Measurements from ENCODE around the gene CD300LG.

The CD300LG gene

DNA sequence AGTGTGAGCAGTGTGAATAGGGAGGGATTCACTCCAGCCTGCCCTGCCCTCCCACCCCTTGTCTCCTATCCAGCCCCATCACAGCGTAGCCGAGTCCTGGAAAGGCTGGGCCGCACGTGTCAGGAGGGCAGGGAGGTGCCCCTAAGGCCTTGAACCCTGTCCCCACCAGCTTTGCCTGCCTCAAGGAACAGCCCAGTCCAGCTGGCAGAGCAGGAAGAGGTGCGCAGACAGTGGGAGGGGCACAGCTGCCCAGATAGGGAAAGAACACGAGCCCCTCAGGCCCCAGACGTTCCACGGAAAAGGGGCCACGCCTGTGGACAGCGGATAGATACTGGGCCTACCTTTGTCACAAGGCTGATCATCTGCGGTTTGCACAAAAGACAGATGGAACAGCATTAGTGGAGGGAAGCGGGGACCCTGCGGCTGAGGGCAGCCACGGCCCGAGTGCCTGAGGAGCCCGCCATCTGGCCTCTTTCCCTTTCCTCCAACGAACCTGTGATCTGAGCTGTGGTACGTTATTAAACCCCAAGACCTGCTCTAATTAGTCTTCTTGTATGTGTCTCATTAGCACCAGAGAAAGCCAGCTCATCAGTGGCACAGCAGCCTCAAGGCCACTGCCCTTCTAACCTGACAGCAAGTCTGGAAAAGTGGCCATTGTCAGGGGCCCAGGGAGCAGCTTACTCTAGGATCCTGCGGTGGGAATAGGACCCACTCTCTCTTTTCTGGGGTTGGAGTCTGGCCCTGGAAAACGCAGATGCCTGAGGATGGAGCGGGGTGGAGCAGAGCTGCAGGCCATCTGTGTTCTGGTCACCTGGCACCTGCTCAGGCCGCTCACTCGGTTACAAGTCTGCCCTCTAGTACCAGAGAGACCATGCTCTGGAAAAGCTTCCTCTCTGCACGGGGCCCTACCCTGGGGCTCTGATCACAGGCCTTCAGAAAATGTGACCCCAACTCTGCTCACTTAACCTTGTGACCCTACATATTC lies 30.3 kb upstream of the CD300LG start:
- H3K27me3 Mint-ChIP-seq: no peaks in the 10 kb centered on the region
- H3K27ac Mint-ChIP-seq: no peak overlapping the region
- no peaks in the 10 kb centered on the region for H3K4me1 Mint-ChIP-seq (ENCODE audit: low read depth)
- H3K9me3 Mint-ChIP-seq: no peaks in the 10 kb centered on the region
- no peak overlapping the region for H3K4me3 Mint-ChIP-seq
- H3K36me3 Mint-ChIP-seq (ENCODE audit: low read depth): no peaks in the 10 kb centered on the region

DNA sequence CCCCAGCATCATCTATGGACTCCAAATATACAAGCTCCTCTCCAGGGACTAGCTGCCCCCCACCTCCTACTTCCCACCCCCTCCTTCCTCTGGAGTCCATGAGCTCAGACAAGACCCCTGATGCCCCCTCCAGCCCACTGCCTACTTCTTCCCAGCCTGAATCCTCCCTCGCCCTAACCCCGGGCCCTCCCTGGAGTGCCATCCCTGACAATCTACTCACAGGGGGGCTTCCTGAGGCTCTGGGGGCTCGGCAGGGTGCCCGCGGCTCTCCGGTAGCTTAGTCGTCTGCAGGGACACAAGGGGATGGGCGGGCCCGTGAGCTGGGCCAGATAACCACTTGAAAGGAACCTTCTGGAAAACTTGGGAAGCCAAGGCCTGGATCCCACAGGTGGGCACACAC lies 29.1 kb upstream of the CD300LG start:
- Mint-ChIP-seq H3K36me3 (ENCODE audit: low read depth) (no peaks in the 10 kb centered on the region), H3K9me3 (no peaks in the 10 kb centered on the region), H3K4me1 (ENCODE audit: low read depth) (no peaks in the 10 kb centered on the region), H3K27me3 (no peaks in the 10 kb centered on the region), H3K27ac (no peak overlapping the region), H3K4me3 (no peak overlapping the region)

DNA sequence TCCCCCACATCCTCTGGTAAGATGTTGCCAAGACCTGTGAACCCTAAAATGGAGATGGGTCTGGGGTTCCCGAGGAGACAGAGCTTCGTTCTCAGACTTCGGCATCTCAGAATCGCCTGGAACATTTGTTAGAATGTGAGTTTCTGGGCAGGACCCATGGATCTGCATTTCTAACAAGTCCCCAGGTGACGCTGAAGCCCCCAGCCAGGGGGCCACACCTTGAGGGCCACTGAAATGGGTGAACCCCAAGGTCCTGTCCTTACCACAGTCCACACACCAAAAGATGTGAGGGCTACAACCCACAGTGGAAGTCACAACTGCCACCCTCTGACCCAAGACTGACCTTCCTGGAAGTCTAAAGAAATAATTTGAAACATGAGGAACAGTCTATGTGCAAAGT lies 28.0 kb upstream of the CD300LG start:
- H3K27me3 Mint-ChIP-seq: no peaks in the 10 kb centered on the region
- H3K27ac Mint-ChIP-seq: no peak overlapping the region
- H3K4me1 Mint-ChIP-seq (ENCODE audit: low read depth): no peaks in the 10 kb centered on the region
- no peak overlapping the region for H3K4me3 Mint-ChIP-seq
- no peaks in the 10 kb centered on the region for H3K36me3 Mint-ChIP-seq (ENCODE audit: low read depth)
- H3K9me3 Mint-ChIP-seq: no peaks in the 10 kb centered on the region

GRCh38 chr17:43820759-43821158 lies 26.2 kb upstream of the CD300LG start:
- no peak overlapping the region for H3K27ac Mint-ChIP-seq
- H3K4me1 Mint-ChIP-seq (ENCODE audit: low read depth): no peaks in the 10 kb centered on the region
- H3K36me3 Mint-ChIP-seq (ENCODE audit: low read depth): no peaks in the 10 kb centered on the region
- H3K4me3 Mint-ChIP-seq: no peak overlapping the region
- no peaks in the 10 kb centered on the region for H3K9me3 Mint-ChIP-seq
- no peaks in the 10 kb centered on the region for H3K27me3 Mint-ChIP-seq

DNA sequence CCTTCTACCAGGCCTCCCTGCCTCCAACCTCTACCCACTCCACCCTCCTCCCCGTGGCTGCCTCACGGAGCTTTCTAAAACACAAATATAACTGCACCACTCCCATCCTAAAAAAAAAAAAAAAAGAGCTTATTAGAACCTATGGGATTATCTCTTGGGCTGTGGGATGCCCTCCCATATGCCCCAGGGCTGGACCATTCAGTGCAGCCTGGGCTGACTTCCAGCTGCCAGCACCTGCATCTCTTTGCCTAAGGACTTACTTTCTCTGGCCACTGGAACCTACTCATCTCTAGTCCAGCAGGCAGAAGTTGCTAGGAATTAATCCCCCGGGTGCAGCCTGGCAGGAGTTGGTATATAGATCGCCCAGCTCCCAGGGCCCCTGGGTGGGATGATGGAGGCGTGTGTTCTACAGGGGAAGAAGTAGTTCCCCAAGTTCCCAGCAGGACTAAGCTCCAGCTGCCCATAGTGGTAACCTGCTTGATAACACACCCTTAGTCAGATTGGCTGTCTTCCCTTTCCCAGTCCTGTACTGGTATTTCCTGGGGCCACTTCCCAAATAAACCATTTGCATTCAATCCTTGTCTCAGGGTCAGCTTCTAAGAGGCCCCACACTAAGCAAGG lies 24.3 kb upstream of the CD300LG start:
- no peaks in the 10 kb centered on the region for H3K4me1 Mint-ChIP-seq (ENCODE audit: low read depth)
- H3K27me3 Mint-ChIP-seq: no peaks in the 10 kb centered on the region
- no peaks in the 10 kb centered on the region for H3K9me3 Mint-ChIP-seq
- no peaks in the 10 kb centered on the region for H3K36me3 Mint-ChIP-seq (ENCODE audit: low read depth)
- H3K4me3 Mint-ChIP-seq: no peak overlapping the region
- no peak overlapping the region for H3K27ac Mint-ChIP-seq

DNA sequence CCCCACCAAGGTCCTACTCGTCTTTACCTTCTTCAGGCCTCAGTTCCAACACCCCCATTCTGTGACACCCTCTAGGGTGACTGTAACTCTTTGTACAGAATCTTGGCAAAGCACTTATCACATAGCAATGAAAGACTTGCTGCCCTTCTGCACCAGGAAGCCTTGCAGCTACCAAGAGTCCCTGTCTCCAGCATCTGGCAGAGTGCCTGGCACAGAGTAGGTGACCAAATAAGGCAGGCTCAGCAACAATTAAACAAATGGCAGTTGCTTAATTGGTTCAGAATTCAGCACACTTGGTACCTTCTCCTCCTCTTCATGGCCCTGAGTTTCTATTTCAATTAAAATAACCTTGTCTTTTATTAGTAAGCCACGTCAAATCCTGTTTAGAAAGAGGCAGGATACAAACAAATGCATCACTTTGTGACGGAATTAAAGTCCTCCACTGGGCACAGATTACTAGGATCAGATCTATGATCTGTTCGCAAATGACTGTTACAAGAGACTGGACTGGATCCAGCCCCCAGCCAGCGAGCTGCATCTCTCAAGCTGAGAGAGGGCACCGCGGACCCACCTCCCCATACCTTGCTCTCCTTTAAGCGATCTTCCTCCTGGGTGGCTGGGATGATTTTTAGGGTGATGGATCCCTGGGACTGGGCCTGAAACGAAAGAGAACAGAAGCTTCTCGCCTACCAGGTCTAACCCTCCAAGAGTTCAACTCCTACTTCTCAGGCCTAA lies 23.5 kb upstream of the CD300LG start:
- H3K9me3 Mint-ChIP-seq: no peaks in the 10 kb centered on the region
- H3K27ac Mint-ChIP-seq: no peak overlapping the region
- H3K4me1 Mint-ChIP-seq (ENCODE audit: low read depth): no peaks in the 10 kb centered on the region
- peaks cover under 1% of the 10 kb centered on the region for H3K27me3 Mint-ChIP-seq
- no peak overlapping the region for H3K4me3 Mint-ChIP-seq
- H3K36me3 Mint-ChIP-seq (ENCODE audit: low read depth): no peaks in the 10 kb centered on the region

DNA sequence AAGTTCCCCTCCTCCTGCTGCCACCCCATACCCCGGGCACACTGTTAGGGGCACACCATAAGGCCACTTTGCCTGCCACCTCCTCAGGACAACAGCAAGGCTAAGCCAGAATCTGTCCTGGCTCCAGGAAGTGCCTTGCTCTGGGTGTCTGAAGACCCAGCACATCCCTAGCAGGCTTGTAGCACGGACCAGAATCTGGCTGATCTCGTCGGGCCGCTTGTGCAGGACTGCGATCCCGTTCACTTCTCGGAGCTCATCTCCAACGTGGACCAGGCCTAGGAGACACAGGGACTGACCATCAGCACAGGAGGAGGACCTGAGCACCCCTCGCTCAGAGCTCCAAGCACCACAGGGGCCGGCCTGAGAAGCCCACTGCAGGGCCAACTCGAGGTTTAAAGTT lies 21.4 kb upstream of the CD300LG start:
- H3K4me3 Mint-ChIP-seq: no peak overlapping the region
- no peaks in the 10 kb centered on the region for H3K9me3 Mint-ChIP-seq
- no peaks in the 10 kb centered on the region for H3K36me3 Mint-ChIP-seq (ENCODE audit: low read depth)
- H3K27me3 Mint-ChIP-seq: peaks cover 8% of the 10 kb centered on the region
- peaks cover 1% of the 10 kb centered on the region for H3K4me1 Mint-ChIP-seq (ENCODE audit: low read depth)
- H3K27ac Mint-ChIP-seq: no peak overlapping the region

DNA sequence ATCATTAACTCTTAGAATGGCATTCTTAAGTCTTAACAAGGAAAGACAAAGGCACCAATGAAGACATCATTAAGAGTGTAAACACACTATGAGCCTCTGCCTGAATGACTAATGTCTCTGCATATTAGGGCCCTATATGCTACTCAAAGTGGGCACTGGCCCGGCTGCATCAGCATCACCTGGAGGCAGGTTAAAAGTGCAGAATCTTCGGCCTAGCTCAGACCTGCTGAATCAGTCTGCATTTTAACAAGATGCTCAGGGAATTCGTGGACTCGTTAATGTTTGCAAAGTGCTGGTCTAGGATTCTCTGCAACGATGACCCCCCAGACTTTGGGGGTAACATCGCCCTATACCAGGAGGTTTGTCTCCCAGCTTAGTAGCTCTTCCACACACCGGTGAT lies 20.8 kb upstream of the CD300LG start:
- H3K4me1 Mint-ChIP-seq (ENCODE audit: low read depth): peaks cover 6% of the 10 kb centered on the region
- H3K4me3 Mint-ChIP-seq: no peak overlapping the region
- H3K27me3 Mint-ChIP-seq: peaks cover 14% of the 10 kb centered on the region
- no peaks in the 10 kb centered on the region for H3K9me3 Mint-ChIP-seq
- H3K27ac Mint-ChIP-seq: no peak overlapping the region
- H3K36me3 Mint-ChIP-seq (ENCODE audit: low read depth): no peaks in the 10 kb centered on the region

DNA sequence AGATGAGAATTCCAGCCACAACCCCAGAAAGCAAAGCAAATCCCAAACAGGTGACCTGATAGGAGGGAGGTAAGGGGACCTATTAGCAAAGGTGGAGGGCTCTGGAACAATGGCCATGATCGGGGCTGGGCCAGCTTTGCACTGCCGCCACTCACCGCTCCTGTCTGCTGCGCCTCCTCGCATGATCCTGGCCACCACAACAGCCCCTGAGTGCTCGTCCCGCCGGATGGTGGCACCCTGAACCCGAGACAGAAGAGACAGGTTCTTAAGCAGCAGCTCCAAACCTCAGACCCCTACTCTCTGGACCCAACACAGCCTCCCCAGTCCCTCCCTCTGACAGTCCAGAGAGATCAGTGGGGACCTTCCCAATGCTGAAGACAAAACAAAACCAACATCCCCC lies 19.4 kb upstream of the CD300LG start:
- Mint-ChIP-seq H3K27ac (no peak overlapping the region), H3K9me3 (no peaks in the 10 kb centered on the region), H3K36me3 (ENCODE audit: low read depth) (no peaks in the 10 kb centered on the region), H3K27me3 (peaks cover 27% of the 10 kb centered on the region), H3K4me3 (no peak overlapping the region), H3K4me1 (ENCODE audit: low read depth) (peaks cover 13% of the 10 kb centered on the region)

DNA sequence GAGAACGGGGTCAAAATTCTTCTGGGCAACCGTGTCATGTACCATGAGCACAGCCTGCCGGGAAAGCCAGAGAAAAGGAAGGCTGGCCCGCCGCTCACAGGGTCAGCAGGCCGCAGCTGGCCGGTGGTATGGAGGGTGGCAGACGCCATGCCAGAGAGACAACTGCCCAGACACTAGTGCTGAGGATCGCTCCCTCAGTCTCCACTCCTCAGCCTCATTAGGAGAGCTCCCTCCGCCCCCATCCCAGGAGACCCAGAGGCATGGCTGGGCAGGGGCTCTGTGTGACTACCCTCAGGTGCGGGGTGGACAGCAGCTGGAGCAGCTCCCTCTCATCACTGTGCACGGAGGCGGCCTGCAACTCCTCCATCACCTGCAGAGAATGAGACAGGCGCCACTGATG lies 17.2 kb upstream of the CD300LG start:
- no peaks in the 10 kb centered on the region for H3K36me3 Mint-ChIP-seq (ENCODE audit: low read depth)
- peaks cover 19% of the 10 kb centered on the region for H3K4me1 Mint-ChIP-seq (ENCODE audit: low read depth)
- H3K27ac Mint-ChIP-seq: no peak overlapping the region
- H3K9me3 Mint-ChIP-seq: no peaks in the 10 kb centered on the region
- no peak overlapping the region for H3K4me3 Mint-ChIP-seq
- peaks cover 42% of the 10 kb centered on the region for H3K27me3 Mint-ChIP-seq

- H3K27ac Mint-ChIP-seq: no peak overlapping the region
- peaks cover 19% of the 10 kb centered on the region for H3K4me1 Mint-ChIP-seq (ENCODE audit: low read depth)
- H3K36me3 Mint-ChIP-seq (ENCODE audit: low read depth): no peaks in the 10 kb centered on the region
- H3K4me3 Mint-ChIP-seq: no peak overlapping the region
- no peaks in the 10 kb centered on the region for H3K9me3 Mint-ChIP-seq
- H3K27me3 Mint-ChIP-seq: peaks cover 42% of the 10 kb centered on the region
Measured at GRCh38 chr17:43830510-43831140, 16.4 kb upstream of the CD300LG start.

GRCh38 chr17:43831633-43832032 lies 15.3 kb upstream of the CD300LG start:
- Mint-ChIP-seq H3K9me3 (no peaks in the 10 kb centered on the region), H3K27me3 (peaks cover 51% of the 10 kb centered on the region), H3K4me3 (peak overlapping the region; percentile 69), H3K36me3 (ENCODE audit: low read depth) (no peaks in the 10 kb centered on the region), H3K4me1 (ENCODE audit: low read depth) (peaks cover 19% of the 10 kb centered on the region), H3K27ac (no peak overlapping the region)

- no peaks in the 10 kb centered on the region for H3K36me3 Mint-ChIP-seq (ENCODE audit: low read depth)
- H3K9me3 Mint-ChIP-seq: no peaks in the 10 kb centered on the region
- peak overlapping the region; percentile 69 for H3K4me3 Mint-ChIP-seq
- H3K27ac Mint-ChIP-seq: no peak overlapping the region
- peaks cover 53% of the 10 kb centered on the region for H3K27me3 Mint-ChIP-seq
- peaks cover 19% of the 10 kb centered on the region for H3K4me1 Mint-ChIP-seq (ENCODE audit: low read depth)
Measured at GRCh38 chr17:43832168-43832975, 14.6 kb upstream of the CD300LG start.
